GM12875 (cell line): ENCODE data around the gene HOXD8.

Experiments
- H3K4me3 ChIP-seq: one replicate; pipeline ENCODE4 v1.5.1; 2011; ENCODE audit warnings: low read depth, low read length, control low read depth
- CTCF ChIP-seq: IDR thresholded peaks from 2 replicates; pipeline ENCODE4 v1.5.1; 2011; ENCODE audit warnings: low read depth, mild to moderate bottlenecking, control low read depth, inconsistent platforms, low read length, moderate library complexity, borderline replicate concordance; ENCODE audit not compliant: insufficient read depth

The HOXD8 gene

GRCh38 chr2:176122052-176122682 lies 7.3 kb upstream of the HOXD8 start:
- no peak overlapping the region for H3K4me3 ChIP-seq
- no peak for TF ChIP-seq CTCF

GRCh38 chr2:176122683-176123410 lies 6.7 kb upstream of the HOXD8 start, which contains the start of gene HOXD9:
TSS of gene HOXD9 (plus strand) at chr2:176122719. CDS start at chr2:176122769, 50 bp downstream.
- TF ChIP-seq CTCF = no peak
- H3K4me3 ChIP-seq = no peak within 1 kb of the TSS

DNA sequence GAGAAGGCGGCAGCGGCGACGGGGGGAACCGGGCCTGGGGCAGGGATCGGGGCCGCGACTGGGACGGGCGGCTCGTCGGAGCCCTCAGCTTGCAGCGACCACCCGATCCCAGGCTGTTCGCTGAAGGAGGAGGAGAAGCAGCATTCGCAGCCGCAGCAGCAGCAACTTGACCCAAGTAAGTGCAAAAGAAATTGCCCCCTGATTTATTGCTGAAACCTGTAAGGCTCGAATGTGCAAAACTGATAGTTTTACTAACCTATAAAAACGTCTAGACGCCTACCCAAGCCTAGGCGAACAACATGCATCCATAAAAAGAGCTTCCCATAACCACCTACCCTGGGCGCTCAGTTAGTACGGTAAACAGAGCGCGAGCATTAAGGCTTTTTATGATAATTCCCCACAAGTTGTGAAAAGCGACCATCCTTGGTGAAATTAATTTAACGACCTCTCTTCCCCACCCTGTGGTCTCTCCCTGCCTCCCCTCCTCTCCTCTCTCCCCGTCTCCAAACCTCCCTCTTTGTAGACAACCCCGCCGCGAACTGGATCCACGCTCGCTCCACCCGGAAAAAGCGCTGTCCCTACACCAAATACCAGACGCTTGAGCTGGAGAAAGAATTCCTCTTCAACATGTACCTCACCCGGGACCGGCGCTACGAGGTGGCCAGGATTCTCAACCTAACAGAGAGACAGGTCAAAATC lies 5.9 kb upstream of the HOXD8 start:
- TF ChIP-seq CTCF = no peak
- no peak overlapping the region for H3K4me3 ChIP-seq

DNA sequence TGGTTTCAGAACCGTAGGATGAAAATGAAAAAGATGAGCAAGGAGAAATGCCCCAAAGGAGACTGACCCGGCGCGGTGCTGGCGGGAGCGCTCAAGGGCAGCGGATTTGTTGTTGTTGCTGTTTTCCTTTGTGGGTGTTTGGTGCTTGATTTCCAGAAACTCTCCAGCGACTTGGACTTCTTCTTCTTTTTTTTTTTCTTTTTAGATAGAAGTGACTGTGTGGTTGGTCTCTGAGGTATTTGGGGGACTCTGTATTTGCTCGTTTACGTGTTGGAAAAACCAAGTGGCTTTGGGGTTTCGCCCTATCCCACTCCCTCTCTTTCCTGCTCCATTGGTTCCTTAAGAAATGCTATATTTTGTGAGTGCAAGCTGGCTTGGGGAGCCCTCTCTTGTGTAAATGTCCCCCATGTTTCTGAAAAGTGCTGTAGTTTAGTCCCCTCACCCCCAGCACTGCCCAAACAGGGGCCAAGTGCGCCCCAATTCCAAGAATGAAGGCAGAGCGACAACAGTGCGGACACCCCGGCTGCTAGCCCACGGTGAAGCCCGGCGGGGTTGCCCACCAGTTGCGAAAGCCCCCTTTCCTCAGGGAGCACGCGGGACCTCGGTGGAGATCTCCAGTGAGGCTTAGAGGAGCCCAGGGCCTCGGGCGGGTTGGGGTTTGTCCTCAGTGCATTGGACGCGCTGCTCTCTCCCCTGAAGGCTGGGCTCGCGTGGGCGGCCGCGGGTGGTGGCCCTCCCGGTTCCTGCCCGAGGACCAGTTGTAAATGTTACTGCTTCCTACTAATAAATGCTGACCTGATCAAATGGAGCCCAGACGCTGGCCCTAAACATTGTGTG lies 5.2 kb upstream of the HOXD8 start:
- H3K4me3 ChIP-seq = no peak overlapping the region
- TF ChIP-seq CTCF = no peak

DNA sequence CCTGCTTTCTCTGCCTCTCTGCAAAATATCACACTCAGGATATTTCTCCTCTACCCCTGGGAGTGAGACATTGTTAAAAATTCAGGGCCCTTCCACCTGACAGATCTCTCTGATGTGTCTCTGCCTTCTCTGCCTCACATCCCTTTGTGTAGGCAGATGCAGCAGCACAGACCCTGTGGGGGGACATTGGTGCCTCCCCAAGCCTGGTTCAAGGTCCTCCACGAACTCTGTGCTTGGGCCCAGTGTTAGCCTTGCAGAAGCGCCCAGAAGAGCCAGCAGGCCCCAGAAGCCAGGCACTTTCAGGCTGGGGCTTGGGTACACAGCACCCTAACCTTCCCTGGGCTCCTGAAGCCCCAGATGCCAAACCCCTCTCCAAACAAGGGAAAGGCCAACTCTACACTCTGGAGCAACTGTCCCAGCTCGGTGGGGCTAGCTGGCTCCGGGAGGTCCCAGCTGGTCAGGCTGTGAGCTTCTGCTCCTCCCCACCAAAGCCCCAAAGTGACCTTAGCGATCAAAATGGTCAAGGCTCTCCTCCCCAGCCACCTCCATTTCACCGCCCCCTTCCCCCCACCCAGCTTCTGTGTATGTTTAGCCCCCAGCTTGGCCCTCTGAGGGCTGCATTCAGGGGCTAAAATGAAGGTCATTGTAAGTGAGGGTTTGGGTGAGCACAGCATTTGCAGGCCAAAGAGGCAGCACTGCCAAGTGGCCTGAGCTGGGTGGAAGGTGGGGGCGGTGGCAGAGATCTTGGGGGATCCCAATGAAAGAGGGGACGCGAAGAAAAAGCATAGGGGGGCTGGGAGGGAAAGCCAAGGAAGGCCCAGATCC lies 4.3 kb upstream of the HOXD8 start:
- no peak for TF ChIP-seq CTCF
- no peak overlapping the region for H3K4me3 ChIP-seq

- no peak for TF ChIP-seq CTCF
- no peak overlapping the region for H3K4me3 ChIP-seq
These were observed 3.8 kb upstream of the HOXD8 start for GRCh38 chr2:176125772-176126054.
